ENCODE data around the gene SLC10A3.

GRCh38 chrX:154488336-154489075 lies 1.9 kb downstream of the SLC10A3 start:
- TF ChIP-seq CTCF (IDR thresholded peaks at IDR 0.05) (no peak), POLR2A (IDR thresholded peaks at IDR 0.05; ENCODE audit: low read depth) (no peak), EP300 (IDR thresholded peaks at IDR 0.05) (no peak)
